NCI-H146 treated with DMSO at 0.1 percent for 48 hours (cell line): Measurements from ENCODE around the gene PIK3CD.

Source experiments
- DNase-seq: peaks from one replicate; lab custom pipeline; 2025; ENCODE audit not compliant: unreplicated experiment; lab: John Stamatoyannopoulos, UW

The PIK3CD gene

DNA sequence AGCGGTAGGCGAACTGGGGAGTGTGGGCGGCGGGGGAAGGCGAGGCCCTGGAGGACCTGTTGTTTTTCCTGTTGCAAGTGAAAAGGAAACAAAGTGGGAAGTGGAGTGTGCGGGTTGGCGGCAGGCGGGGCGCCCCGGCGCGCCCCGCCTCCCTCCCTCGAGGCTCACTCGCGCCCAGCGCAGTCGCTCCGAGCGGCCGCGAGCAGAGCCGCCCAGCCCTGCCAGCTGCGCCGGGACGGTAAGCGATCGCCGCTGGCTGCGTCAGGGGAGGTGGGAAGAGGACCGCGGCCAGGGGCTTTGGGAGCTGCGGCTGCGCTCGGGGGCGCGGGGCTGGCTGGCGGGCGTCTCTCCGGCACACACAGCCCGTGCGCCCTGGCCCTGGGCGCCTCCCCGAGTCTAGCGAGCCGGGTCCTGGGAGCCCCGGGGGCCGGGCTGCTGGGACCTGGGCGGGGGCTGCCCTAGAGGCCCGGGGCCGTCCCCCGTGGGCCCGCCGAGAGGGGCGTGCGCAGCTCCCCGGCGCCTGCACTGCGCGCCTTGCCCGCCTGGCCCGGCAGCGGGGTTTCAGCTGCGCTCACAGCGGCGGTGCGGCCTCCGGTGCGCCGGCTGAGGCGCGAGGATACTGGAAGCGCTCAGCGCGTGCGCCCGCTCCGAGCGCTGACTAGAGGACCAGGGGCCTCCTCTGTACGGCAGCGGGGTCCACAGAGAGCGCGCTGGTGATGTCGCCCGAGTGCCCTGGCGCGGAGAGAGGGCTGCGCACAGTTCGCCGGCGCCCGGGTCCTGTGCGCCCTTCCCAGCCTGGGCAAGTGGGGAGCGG lies at the start of gene PIK3CD:
Gene PIK3CD (plus strand): TSS at position 167 of the 814 bp plus-strand sequence. CDS start 58,725 bp downstream, outside the sequence.
- no peak for DNase-seq

DNA sequence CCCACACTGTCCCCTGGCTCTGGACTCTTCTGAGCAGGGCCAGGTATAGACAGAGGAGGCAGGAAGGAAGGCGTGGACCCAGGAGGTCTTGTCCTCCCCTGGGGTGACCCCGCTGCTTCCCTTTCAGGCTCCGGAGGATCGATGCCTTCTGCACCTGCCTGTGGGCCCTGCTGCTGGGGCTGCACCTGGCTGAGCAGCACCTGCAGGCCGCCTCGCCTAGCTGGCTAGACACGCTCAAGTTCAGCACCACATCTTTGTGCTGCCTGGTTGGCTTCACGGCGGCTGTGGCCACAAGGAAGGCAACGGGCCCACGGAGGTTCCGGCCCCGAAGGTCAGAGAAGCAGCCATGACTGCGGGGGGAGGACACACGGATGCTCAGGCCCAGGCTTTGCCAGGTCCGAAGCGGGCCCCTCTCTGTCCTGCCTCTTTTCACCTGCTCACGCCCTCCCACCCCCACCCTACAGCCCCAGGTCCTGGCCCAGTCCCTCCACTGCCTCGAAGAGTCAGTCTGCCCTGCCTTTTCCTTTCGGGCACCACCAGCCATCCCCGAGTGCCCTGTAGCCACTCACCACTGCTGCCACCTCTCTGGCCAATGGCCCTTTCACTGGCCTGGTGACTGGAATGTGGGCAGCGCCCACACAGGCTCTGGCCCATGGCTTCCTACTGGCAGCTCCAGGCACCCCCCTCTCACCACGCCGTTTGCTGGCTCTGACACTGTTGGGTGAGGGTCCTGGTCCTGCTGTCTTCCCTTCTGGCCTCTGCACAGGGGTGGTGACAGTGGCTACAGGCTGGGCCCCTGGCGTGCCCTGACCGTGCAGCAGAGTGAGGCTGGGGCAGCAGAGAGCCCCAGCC lies 49.4 kb upstream of the PIK3CD start:
- DNase-seq: peak; percentile 69

DNA sequence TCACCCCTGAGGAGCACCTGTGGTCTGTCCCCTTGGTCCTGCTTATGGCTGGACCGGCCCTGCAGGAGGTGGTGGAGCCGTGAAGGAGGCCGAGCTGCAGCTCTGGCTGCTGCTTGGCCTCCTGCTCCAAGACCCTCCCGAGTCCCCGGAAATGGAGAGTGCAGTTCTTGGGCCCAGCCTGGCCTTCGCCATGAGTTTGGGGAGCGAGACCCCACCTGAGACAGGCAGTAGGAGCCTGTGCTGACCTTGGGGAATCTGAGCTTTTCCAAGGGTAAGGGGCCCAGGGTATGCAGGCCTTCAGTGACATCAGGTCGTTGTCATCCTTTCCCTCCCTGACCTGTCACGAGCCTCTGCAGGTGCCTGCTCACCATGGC lies 48.8 kb upstream of the PIK3CD start:
- no peak for DNase-seq

DNA sequence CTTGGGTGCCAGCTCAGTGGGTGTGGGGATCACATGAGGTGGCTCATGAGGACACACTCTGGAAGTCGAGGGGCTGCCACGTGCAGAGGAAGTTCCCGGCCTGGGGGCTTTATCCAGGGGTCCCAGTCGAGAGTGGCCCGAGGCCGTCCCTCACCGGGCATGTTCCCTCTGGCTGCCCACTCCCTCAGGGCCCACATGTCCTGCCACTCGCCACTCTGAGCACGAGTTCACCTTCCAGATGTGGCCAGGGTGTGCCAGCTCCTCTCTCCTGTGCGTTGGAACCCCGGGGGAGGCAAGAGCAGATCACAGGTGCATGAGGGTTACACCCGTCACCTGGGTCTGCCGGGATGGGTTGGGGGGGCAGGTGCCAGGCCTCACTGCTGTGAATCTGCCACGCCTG lies 48.2 kb upstream of the PIK3CD start:
- no peak for DNase-seq

DNA sequence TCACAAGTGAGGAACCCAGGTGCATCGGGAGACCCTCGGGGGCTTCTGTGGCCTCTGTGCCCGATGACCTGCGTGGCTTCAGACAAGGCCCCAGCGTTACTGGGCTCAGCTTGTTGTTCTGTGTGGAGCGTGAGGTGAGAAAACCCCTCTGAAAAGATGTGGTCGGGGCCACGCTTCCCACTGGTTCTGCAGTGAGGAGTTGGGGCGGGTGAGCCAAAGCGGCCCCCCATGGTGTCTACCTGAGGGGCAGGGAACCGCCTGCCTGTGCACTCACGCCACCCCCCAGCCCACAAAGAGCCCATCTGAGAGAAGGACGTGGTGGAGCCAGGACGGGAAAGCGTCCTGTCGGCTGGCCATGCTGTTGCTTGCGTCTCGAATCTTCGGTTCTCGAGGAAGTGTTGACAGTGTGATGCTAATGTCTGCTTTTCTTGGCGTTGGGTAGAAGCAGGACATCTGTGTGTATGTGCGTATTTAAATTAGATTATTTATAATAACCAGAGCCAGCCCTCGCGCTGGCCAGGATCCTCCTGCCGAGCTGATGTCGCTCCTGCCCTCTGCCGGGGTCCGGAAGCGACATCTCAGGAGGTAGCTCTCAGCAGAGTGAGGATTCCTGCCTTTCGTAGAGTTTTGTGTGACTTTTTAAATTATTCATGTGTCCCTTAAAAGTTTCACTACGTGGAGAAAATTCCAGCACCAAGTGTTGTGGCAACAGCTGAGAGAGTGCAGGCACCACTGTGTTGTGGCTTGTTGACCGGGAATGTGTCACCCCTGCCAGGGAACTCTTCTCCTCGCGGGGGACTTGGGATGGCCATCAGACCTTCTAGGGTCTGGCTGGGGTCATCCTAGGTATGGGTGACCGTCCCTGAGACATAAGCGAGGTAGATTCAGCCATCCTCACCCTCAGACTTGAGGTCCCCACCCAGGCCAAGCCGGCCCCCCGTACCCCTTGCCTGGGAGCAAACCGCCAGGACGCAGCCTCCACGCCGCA lies 47.5 kb upstream of the PIK3CD start:
- no peak for DNase-seq

DNA sequence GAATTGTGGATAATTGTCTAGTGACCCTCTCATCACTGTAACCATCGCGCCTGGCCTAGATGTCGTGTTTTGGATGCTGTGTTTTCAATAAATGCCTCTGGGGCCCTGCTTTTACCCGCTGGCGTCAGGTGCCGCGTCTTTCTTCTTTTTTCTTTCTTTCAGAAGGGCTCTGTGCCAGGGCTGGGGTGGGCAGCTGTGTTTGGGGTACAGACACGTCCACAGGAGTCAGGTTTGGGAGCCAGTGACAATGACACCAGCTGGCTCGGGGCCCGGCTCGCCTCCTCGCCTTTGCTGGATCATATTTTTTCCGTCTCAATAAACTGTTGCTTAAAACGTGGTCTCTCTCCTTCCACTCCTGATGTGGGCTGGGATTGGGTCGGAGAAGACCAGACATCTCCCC lies 46.7 kb upstream of the PIK3CD start:
- DNase-seq: no peak

GRCh38 chr1:9605946-9606455 lies 45.5 kb upstream of the PIK3CD start:
- DNase-seq: no peak

GRCh38 chr1:9606458-9606857 lies 45.1 kb upstream of the PIK3CD start:
- DNase-seq: no peak

DNA sequence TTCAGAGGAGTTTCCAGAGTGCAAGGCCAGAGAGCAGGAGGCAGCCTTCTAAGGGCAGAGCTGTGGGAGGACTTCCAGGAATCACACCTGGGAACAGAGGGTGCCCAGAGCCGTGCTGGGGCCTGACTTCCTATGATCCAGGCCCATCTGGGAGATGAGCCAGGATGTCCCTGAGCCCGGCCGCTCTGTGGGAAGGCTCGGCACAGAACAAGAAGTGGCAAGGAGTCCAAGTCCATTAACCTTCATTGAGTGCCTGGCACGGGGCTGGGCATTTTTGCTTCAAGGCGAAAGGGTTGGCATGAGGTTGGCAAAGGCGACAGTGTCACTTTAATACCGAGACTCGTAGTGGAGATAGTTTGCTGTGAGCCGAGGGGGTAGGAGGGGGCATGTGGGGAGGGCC lies 44.6 kb upstream of the PIK3CD start:
- no peak for DNase-seq

- no peak for DNase-seq
Observed at GRCh38 chr1:9607352-9607751, 44.2 kb upstream of the PIK3CD start.

DNA sequence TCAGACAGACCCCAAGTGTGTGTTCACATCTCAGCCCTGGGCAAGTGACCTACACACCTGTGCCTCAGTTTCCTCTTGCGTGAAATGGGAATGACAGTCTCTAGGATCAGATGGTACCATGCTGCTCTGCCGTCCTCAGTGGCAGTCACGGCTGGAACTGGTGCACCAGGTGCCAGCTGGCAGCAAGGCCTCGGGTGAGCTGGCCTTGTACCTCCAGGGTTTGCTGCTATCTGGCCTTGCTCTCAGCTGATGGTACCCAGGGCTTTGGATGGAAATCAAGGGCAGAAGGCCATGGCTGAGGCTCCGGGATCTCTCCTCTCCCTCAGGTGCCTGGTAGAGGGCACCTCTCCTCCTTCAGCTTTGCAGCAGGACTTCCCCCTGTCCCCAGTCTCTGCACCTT lies 41.5 kb upstream of the PIK3CD start:
- DNase-seq: no peak

- DNase-seq: no peak
Observed at GRCh38 chr1:9610548-9610947, 41.0 kb upstream of the PIK3CD start.

DNA sequence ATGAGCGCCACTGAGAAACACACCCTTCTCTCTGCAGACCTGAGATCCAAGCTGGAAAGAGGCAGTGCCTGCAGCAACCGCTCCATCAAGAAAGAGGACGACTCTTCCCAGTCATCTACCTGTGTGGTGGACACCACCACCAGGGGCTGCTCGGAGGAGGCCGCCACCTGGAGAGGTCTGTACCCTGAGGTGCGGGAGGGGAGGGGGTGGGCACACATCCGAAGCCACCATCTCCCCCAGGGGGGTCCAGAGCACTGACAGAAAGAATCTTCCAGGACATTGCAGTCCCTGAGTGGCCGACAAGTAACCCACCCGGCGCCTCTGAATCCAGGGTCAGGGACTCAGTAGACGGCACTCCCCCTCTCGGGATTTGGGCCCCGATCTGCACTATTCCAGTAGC lies 39.8 kb upstream of the PIK3CD start:
- no peak for DNase-seq

- DNase-seq: no peak
Observed at GRCh38 chr1:9612162-9612845, 39.2 kb upstream of the PIK3CD start.

GRCh38 chr1:9612871-9613624 lies 38.5 kb upstream of the PIK3CD start:
- DNase-seq: no peak

- DNase-seq: no peak
Observed at GRCh38 chr1:9613625-9614299, 37.8 kb upstream of the PIK3CD start.

DNA sequence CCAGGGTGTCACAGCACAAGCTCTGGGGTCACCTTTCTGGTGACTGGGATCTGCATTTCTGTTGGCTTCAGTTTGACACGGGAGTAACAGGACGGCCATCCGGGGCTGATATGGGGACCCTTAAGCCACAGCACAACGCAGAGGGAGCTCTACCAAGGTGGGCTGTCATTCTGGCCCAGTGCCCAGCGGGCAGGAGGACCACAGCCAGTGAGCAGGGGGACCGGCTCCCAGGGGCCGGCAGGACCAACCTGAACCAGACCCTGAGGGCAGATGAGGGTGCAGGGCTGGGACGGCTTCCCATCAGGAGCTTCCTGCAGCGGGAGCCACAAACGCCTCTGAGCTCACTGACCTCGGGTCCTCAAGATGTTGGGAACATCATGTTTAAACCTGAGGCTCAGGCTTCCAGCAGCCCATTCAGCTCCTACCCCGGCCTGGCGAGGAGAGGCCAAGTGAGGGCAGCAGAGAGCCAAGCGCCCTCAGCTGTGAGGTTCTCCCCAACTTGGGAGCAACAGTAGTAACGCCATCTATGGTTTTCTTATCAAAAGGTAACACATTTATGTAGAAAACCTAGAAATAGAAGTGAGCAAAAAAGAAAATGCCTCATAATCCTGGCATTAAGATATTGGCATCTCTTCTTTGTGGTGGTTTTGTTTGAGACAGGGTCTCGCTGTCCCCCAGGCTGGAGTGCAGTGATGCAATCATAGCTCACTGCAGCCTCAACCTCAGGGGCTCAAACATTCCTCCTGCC lies 36.0 kb upstream of the PIK3CD start:
- no peak for DNase-seq
